SIG-M5 treated with dmso at 0.1 percent for 504 hours (cell line): ENCODE measurements around the gene ZDHHC19.
"Not testable (repeated sequence)": the region's sequence is repeated elsewhere in the genome, so short reads cannot be mapped to it uniquely, and the experiment has no call there.

Experiments used
- DNase-seq: peaks from one replicate; lab custom pipeline; 2025; ENCODE audit not compliant: unreplicated experiment; lab: John Stamatoyannopoulos, UW

ZDHHC19 gene

GRCh38 chr3:196210673-196211556 is at the start of gene ZDHHC19:
ZDHHC19 (minus strand) TSS chr3:196211400; CDS start chr3:196211315, 85 bp downstream.
- no peak for DNase-seq

GRCh38 chr3:196260784-196261183 is 49.6 kb upstream of the ZDHHC19 start:
- no peak for DNase-seq

GRCh38 chr3:196255776-196256175 is 44.6 kb upstream of the ZDHHC19 start:
- no peak for DNase-seq

- DNase-seq, result no peak
Observed at GRCh38 chr3:196254376-196255283, 43.4 kb upstream of the ZDHHC19 start.

- DNase-seq, result no peak
Observed at GRCh38 chr3:196251918-196252317, 40.7 kb upstream of the ZDHHC19 start.

GRCh38 chr3:196246612-196247308 is 35.6 kb upstream of the ZDHHC19 start:
- DNase-seq, result peak; percentile 97

- DNase-seq, result not testable (repeated sequence)
Observed at GRCh38 chr3:196244166-196244565, 33.0 kb upstream of the ZDHHC19 start.

GRCh38 chr3:196241704-196242103 is 30.5 kb upstream of the ZDHHC19 start:
- DNase-seq, result no peak

GRCh38 chr3:196240424-196240823 is 29.2 kb upstream of the ZDHHC19 start:
- DNase-seq, result no peak

- no peak for DNase-seq
Observed at GRCh38 chr3:196238612-196239560, 27.7 kb upstream of the ZDHHC19 start.

- no peak for DNase-seq
Observed at GRCh38 chr3:196237203-196237602, 26.0 kb upstream of the ZDHHC19 start.

- no peak for DNase-seq
Observed at GRCh38 chr3:196236223-196236622, 25.0 kb upstream of the ZDHHC19 start.

- peak; percentile 19 for DNase-seq
Observed at GRCh38 chr3:196235452-196236122, 24.4 kb upstream of the ZDHHC19 start.

- no peak for DNase-seq
Observed at GRCh38 chr3:196232882-196233251, 21.7 kb upstream of the ZDHHC19 start.

- DNase-seq, result no peak
Observed at GRCh38 chr3:196232154-196232881, 21.1 kb upstream of the ZDHHC19 start.

GRCh38 chr3:196227629-196228493 is 16.7 kb upstream of the ZDHHC19 start:
- no peak for DNase-seq

- no peak for DNase-seq
Observed at GRCh38 chr3:196227121-196227561, 15.9 kb upstream of the ZDHHC19 start.
